GM12878 (cell line): Measurements from ENCODE around the gene IRAK2. TPM values are rescaled to one million over a fixed set of nuclear protein-coding genes. Genes with fewer than 3 reads are reported as not detected.

ENCODE experiments used
- ATAC-seq: fragments of 200-7000 bp; cut with Tn5 transposase; 3 replicates; pipeline ENCODE4 v1.9.1; 2020; ENCODE audit warnings: mild to moderate bottlenecking, moderate library complexity
- BruUV-seq: library from RNA; stranded (reverse); fragments of 400-500 nt; replicated peaks from 2 replicates; lab custom pipeline; 2021; lab: Mats Ljungman, UMichigan
- CTCF ChIA-PET: fragments of 300-600 bp; sonication (Branson Sonifier 250); formaldehyde crosslinking; extraction: SDS; loops from one replicate; lab custom pipeline; 2021; ENCODE audit warnings: inconsistent platforms; lab: Yijun Ruan, JAX
- POLR2A ChIA-PET: fragments of 350-600 bp; formaldehyde crosslinking; extraction: SDS; loops from one replicate; lab custom pipeline; 2021; ENCODE audit warnings: inconsistent platforms; lab: Charles Lee
- RAD21 ChIA-PET: fragments of 300-600 bp; sonication (Branson Sonifier 250); formaldehyde crosslinking; loops from one replicate; lab custom pipeline; 2023; ENCODE audit warnings: antibody characterized with exemption; ENCODE audit not compliant: unreplicated experiment; lab: Charles Lee
- SMC1A ChIA-PET: fragments of 300-600 bp; sonication (Branson Sonifier 250); formaldehyde crosslinking; loops from one replicate; lab custom pipeline; 2023; ENCODE audit not compliant: unreplicated experiment, uncharacterized antibody; lab: Charles Lee
- DNase-seq: peaks from one replicate; pipeline ENCODE4 v3.0.0-alpha.2; 2011; ENCODE audit warnings: low read depth, low spot score
- FAIRE-seq: peaks from 3 replicates; lab custom pipeline; 2011; peaks lifted over from hg19 to GRCh38; lab: Jason Lieb, UNC
- H2AFZ ChIP-seq: 2 replicates; pipeline ENCODE4 v1.6.0; 2011; ENCODE audit warnings: low read depth, low read length, control low read depth; ENCODE audit not compliant: control insufficient read depth
- H3K27ac ChIP-seq: 2 replicates; pipeline ENCODE4 v1.5.1; 2011; ENCODE audit warnings: control low read depth; ENCODE audit not compliant: control insufficient read depth, insufficient read depth
- H3K27me3 ChIP-seq, 2 experiments: replicated peaks in 1 of 2; 2 replicates each; pipeline versions ENCODE4 v1.6.0 to v1.6.1; 2011; ENCODE audit warnings: low read length in 1 of 2; ENCODE audit not compliant: control insufficient read depth in 2 of 2, insufficient read depth in 2 of 2
- H3K36me3 ChIP-seq, 2 experiments: 2 replicates each; pipeline ENCODE4 v1.5.1; 2011; ENCODE audit warnings: low read length in 1 of 2; ENCODE audit not compliant: control insufficient read depth in 2 of 2, insufficient read depth in 2 of 2
- H3K4me1 ChIP-seq: 2 replicates; pipeline ENCODE4 v1.6.1; 2011; ENCODE audit warnings: mild to moderate bottlenecking, low read length, moderate library complexity, mixed read lengths; ENCODE audit not compliant: control insufficient read depth, insufficient read depth
- H3K4me2 ChIP-seq: 2 replicates; pipeline ENCODE4 v1.6.0; 2011; ENCODE audit warnings: control low read depth; ENCODE audit not compliant: control insufficient read depth, insufficient read depth
- H3K4me3 ChIP-seq: fragments of 200-600 bp; sonication (generic); 2 replicates; pipeline ENCODE4 v1.5.1; 2016
- H3K79me2 ChIP-seq: 2 replicates; pipeline ENCODE4 v1.6.0; 2011; ENCODE audit warnings: low read length; ENCODE audit not compliant: control insufficient read depth, insufficient read depth
- H3K9ac ChIP-seq: 2 replicates; pipeline ENCODE4 v1.8.0; 2011; ENCODE audit warnings: low read length, control low read depth, mixed read lengths; ENCODE audit not compliant: control insufficient read depth, insufficient read depth
- H3K9me3 ChIP-seq: replicated peaks from 3 replicates; pipeline ENCODE4 v1.5.1; 2011; ENCODE audit warnings: mild to moderate bottlenecking, low read length; ENCODE audit not compliant: control insufficient read depth, insufficient read depth
- H4K20me1 ChIP-seq: 2 replicates; pipeline ENCODE4 v1.6.0; 2011; ENCODE audit not compliant: control insufficient read depth, insufficient read depth
- CEBPB ChIP-seq, 2 experiments: fragments of 150-350 bp in 1 of 2; IDR thresholded peaks; 2 replicates each; pipeline ENCODE4 v1.6.1; 2012 to 2014; ENCODE audit warnings: low read depth in 2 of 2, low read length in 2 of 2, borderline replicate concordance in 1 of 2, inconsistent platforms in 1 of 2
- CHD1 ChIP-seq: IDR thresholded peaks from 2 replicates; pipeline ENCODE4 v1.6.1; 2012; ENCODE audit warnings: low read depth, low read length, improper control_type of control experiment
- JUNB ChIP-seq: IDR thresholded peaks from 2 replicates; pipeline ENCODE4 v1.6.1; 2016; ENCODE audit warnings: antibody characterized with exemption, mild to moderate bottlenecking
- JUND ChIP-seq: IDR thresholded peaks from 2 replicates; pipeline ENCODE4 v1.6.1; 2012; ENCODE audit warnings: low read depth, mild to moderate bottlenecking, low read length, improper control_type of control experiment, moderate library complexity
- KDM1A ChIP-seq: fragments of 200-600 bp; sonication (generic); IDR thresholded peaks from 2 replicates; pipeline ENCODE4 v1.6.1; 2016; ENCODE audit warnings: borderline replicate concordance
- SPI1 ChIP-seq: IDR thresholded peaks from 2 replicates; pipeline ENCODE4 v1.6.1; 2011; ENCODE audit warnings: low read depth, mild to moderate bottlenecking, low read length, moderate library complexity, borderline replicate concordance; ENCODE audit not compliant: insufficient read depth
- TCF3 ChIP-seq: IDR thresholded peaks from 2 replicates; pipeline ENCODE4 v1.6.1; 2012; ENCODE audit warnings: low read depth, mild to moderate bottlenecking, low read length, borderline replicate concordance; ENCODE audit not compliant: insufficient read depth
- TCF7 ChIP-seq: IDR thresholded peaks from 2 replicates; pipeline ENCODE4 v1.6.1; 2014; ENCODE audit warnings: antibody characterized with exemption, borderline replicate concordance
- WGBS: methylation state at CpG from one replicate; pipeline ENCODE4 v1.1.6; 2016; ENCODE audit warnings: low lambda C conversion rate; ENCODE audit not compliant: insufficient replicate concordance, insufficient coverage; ENCODE audit errors: missing lambda C conversion rate; 5-methylcytosine and 5-hydroxymethylcytosine counted together
- in situ Hi-C: fragments of 300-500 bp; cut with MboI; formaldehyde crosslinking; loops from 9 replicates; pipeline ENCODE4 v1.14.3; 2018; ENCODE audit warnings: mixed read lengths
- intact Hi-C: fragments of 100-400 bp; cut with micrococcal nuclease; formaldehyde crosslinking; loops from one replicate; pipeline ENCODE4 v1.14.2; 2022; ENCODE audit not compliant: unreplicated experiment
- polyA plus RNA-seq, 11 experiments: library from polyadenylated mRNA; depleted of rRNA in 4 of 11; unstranded in 6 of 11; stranded (reverse) in 5 of 11; fragments of >200 nt; fragmentation: Nextera tagmentation in 4 of 11; fragmentation: Illumina TruSeq in 1 of 11; extraction: Ambion mirVana in 4 of 11; extraction: Trizol in 1 of 11; gene quantifications; 1 replicate in 1 of 11; 2 replicates in 10 of 11; pipeline versions ENCODE4 v1.2.1 to v1.2.3, GENCODE V29; 2011 to 2016; ENCODE audit warnings: inconsistent platforms in 2 of 11, missing spikeins in 2 of 11, low read depth in 1 of 11
- total RNA-seq, 4 experiments: library from RNA; depleted of rRNA in 3 of 4; stranded (reverse); fragments of >200 nt in 3 of 4; fragmentation: Illumina TruSeq in 1 of 4; extraction: Trizol in 1 of 4; gene quantifications; 2 replicates each; pipeline versions ENCODE4 v1.2.1 to v1.2.3, GENCODE V29; 2013 to 2021
- TF ChIP-seq, protein P1 (sequence below): fragments of 450-650 bp; conservative IDR thresholded peaks from 2 replicates; pipeline ENCODE4 v1.6.1; 2017; ENCODE audit warnings: mild to moderate bottlenecking, moderate library complexity

IRAK2 gene
- total and polyA plus RNA-seq, 10 of the 15 experiments (the other 5 are each of a cell fraction or from before 2014, with no cell fraction given): 0.48 to 5.7 (median 4.5) TPM

DNA sequence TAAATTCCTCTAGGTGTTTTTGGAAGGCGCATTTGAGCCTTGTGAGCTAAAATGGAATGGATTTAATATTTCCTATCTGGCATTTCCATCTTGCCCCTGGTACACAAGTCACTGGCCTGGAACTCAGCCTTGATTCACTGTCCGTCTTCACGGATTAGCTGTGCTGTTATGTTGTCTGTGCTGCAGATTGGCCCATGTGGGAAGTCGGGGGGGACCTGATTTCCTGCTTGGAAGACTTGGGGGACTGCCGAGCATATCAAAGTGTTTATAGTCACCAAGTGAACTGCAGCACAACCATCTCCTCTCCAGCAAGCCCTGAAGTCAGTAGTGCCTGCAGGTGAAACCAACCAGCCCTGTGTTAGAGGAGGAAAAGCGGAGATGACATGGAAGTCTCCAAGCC lies 115.9 kb downstream of the IRAK2 start:
- Histone ChIP-seq H4K20me1 (no peaks in the 10 kb centered on the region), H3K27me3 (no peaks in the 10 kb centered on the region), H3K9me3 (no peaks in the 10 kb centered on the region), H3K4me1 (peaks cover 7% of the 10 kb centered on the region; the same call in 1 of the 2 replicates), H3K9ac (no peak overlapping the region), H3K36me3 (peaks cover 28 to 33% of the 10 kb centered on the region in 2 experiments; a peak in 3 of 4 replicates), H3K79me2 (peaks cover 5% of the 10 kb centered on the region), H2AFZ (no peak overlapping the region), H3K4me3 (no peak overlapping the region), H3K4me2 (no peak overlapping the region), H3K27ac (no peak overlapping the region)
- DNase-seq (no peak), FAIRE-seq (no peak), ATAC-seq (no peak)
- BruUV-seq: no TSS peak
- intact Hi-C loops (no loop called here), in situ Hi-C loops (no loop called here)
- ChIA-PET CTCF (interaction anchor here (0.6 to 1.9 kb wide), 6 partner anchors 12 to 40 kb away, joined by 3 to 9 read pairs (median 6); partner anchors contain the start of genes GHRL, SEC13 and TATDN2), POLR2A (no interaction called here), SMC1A (interaction anchor here (1.0 to 3.9 kb wide), 3 partner anchors 12 to 293 kb away, joined by 4 to 13 read pairs (median 5); partner anchors contain the start of gene GHRL), RAD21 (interaction anchor here (0.8 to 1.4 kb wide), 3 partner anchors 13 to 41 kb away, joined by 3 to 5 read pairs (median 3); partner anchors contain the start of gene GHRL)
- TF ChIP-seq TCF7 (no peak), JUNB (no peak), KDM1A (no peak), CHD1 (no peak), CEBPB (IDR thresholded peaks at IDR 0.05; ENCODE audit: borderline replicate concordance in 1 of 2, low read depth in 2 of 2, low read length in 2 of 2) (no peak), JUND (no peak), SPI1 (no peak), TCF3 (no peak)
- TF ChIP-seq, protein P1, sequence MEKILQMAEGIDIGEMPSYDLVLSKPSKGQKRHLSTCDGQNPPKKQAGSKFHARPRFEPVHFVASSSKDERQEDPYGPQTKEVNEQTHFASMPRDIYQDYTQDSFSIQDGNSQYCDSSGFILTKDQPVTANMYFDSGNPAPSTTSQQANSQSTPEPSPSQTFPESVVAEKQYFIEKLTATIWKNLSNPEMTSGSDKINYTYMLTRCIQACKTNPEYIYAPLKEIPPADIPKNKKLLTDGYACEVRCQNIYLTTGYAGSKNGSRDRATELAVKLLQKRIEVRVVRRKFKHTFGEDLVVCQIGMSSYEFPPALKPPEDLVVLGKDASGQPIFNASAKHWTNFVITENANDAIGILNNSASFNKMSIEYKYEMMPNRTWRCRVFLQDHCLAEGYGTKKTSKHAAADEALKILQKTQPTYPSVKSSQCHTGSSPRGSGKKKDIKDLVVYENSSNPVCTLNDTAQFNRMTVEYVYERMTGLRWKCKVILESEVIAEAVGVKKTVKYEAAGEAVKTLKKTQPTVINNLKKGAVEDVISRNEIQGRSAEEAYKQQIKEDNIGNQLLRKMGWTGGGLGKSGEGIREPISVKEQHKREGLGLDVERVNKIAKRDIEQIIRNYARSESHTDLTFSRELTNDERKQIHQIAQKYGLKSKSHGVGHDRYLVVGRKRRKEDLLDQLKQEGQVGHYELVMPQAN: no peak
- WGBS: 94% methylated on average over 6 of the region's 6 CpGs
